ENCODE results near the gene CREBRF.

- TF ChIP-seq CTCF (IDR thresholded peaks at IDR 0.05; ENCODE audit: insufficient read depth, low read depth, low read length) (no peak), EZH2 (IDR thresholded peaks at IDR 0.05; ENCODE audit: insufficient read depth, low read length) (no peak)
Observed at GRCh38 chr5:173069671-173070070, 13.5 kb downstream of the CREBRF start.
